NCI-H146 treated with DMSO at 0.1 percent for 48 hours (cell line): ENCODE data around the gene CDK18.
A peak's percentile ranks its signal among the peaks of the same experiment; 100 is the strongest.
"Not testable (repeated sequence)": the region's sequence is repeated elsewhere in the genome, so short reads cannot be mapped to it uniquely, and the experiment has no call there.

Experiments
- DNase-seq: peaks from one replicate; lab custom pipeline; 2025; ENCODE audit not compliant: unreplicated experiment; lab: John Stamatoyannopoulos, UW

CDK18 gene

DNA sequence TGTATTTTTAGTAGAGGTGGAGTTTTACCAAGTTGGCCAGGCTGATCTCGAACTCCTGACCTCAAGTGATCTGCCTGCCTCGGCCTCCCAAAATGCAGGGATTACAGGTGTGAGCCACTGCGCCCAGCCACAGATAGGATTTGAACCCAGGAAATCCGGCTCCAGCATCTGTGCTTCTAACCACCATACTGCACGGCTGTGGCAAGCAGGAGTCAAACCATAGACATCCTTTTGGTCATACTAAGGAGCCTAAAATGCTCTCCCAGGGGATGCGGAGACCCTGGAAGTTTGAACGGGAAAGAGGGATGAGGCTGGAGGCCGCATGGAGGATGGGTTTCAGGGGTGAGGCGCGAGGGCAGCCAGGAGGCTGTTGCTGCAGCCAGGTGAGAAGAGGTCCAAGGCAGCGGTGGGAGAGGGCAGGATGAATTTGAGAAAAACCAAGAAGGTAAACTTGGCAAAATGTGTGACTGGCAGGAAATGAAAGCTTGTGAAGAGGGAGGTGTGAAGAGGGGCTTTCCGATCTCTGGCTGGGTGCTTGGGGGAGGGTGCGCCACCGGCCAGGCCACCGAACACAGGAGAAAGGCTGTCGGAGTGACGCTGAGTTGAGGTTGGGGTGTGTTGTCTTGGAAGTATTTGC, 24.0 kb upstream of the CDK18 start:
- DNase-seq: no peak

DNA sequence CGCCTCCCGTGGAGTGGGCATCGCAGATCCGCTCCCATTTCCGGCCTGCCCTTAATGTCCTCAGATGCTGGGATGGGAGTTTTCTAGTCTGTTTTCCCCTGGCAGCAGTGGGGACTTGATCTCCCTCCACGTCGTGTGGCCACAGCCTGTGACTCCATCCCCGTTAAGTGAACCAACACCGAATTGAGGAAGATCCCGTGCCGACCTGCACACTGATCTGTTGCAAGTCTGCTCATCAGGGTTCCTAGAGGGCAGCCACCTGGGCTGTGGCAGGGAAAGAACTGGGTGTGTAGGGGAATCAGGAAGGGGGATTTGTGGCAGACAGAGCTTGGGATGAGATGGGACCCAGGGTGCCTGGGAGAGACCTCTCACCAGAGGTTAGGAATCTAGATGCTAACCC, 23.3 kb upstream of the CDK18 start:
- DNase-seq: no peak

DNA sequence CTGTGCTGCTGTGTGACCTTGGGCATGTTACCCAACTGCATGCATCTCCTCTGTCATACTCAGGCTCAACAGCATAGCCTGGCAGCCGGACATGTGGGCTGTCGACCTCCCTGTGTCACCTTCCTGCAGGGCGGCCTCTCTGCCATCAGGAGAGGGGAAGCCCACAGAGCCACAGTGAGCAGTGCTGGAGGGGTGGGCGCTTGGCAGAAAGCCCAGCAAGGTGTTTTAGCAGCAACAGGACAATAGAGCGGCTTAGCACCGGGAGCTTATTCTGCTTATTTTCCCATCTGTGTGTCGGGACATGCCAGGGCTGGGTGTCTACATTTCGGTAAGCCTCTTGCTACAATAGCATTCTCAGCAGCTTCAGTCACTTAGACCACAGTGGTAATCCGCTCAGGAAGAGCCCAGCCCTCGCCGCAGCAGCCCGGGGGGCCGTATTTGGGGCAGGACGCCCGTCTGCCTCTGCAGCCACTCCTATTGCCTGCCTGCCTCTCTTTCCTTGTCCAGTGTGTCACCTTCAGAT, 22.8 kb upstream of the CDK18 start:
- no peak for DNase-seq

DNA sequence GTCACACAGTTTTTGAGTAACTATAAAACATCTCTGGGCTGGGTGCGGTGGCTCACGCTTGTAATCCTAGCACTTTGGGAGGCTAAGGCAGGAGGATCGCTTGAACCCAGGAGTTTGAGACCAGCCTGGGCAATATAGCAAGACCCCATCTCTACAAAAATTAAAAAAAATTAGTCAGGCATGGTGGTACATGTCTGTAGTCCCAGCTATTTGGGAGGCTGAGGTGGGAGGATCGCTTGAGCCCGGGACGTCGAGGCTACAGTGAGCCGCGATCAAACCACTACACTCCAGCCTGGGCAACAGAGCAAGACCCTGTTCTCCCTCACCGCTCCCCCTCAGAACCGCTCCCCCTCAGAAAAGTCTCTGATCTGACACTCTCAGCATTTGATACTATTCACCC, 21.9 kb upstream of the CDK18 start:
- DNase-seq: not testable (repeated sequence)

DNA sequence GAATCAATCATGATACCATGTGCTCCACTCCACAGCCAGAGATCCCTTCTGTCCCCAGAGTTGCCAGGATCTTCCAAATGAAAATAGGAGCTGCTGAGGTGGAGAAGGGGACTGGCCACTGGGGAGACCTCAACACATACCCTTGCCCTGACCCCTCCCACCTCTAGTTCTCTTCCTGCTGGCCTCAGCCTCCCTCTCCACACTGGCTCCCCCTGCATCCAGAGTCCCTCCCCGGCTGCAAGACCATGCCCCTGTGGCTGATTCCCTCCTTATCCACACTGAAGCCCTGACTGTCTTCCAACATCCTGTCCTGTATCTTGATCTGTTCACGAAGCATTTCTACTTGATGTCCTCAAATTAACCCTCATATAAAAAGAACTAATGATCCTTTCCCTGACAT, 21.1 kb upstream of the CDK18 start:
- DNase-seq: no peak

DNA sequence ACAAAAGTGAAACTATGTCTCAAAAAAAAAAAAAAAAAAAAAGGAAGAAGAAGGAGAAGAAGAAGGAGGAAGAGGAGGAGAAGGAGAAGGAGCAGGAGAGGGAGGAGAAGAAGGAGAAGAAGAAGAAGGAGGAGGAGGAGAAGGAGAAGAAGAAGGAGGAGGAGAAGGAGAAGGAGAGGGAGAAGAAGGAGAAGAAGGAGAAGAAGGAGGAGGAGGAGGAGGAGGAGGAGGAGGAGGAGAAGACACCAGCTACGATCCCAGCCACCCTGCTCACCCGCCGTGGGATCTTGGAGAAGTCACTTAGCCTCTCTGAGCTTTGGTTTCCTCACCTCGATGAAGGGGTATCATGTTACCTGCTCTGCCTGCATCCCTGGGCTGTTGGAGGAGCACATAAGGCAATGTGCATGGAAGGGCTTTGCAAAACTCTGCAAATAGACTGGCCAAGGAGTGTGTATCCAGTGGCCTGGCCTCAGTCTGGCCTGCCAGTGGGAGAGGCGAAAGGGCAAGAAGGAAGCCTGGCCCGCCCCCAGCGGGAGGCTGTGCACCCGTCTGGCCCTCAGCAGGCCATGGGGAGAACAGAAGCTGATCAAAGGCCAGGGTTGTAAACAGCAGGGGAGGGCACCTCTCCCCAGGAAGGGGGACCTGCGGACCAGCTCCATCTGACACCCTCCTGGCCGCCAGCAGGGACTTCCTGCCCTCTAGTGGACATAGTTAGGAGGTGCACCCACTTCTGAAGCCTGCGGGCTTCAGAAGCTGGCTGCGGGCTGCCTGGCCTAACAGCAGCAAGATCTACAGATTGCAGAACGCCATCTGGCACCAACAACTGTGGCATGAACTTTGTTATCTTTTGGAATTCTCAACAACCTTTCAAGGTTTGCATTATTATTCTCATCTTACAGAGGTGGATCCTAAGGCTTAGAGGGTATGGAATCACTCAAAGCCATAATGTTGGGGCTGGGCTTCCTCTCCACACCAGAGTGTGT, 19.2 kb upstream of the CDK18 start:
- peak; percentile 77 for DNase-seq

DNA sequence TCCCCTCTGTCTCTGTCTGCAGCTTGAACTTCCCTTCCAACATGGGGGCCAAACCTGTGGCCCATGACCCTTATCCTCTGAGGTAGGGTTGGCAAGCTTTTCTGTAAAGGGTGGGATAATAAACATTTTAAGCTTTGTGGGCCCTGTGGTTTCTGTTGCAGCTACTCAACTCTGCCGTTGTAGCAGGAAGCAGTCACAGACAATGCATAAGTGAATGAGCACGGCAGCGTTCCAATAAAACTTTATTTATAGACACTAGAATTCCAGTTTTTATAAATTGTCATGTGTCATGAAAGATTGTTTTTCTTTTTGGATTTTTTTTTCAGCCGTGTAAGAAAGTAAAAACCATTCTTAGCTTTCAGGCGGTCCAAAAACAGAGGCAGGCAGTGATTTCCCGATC, 18.2 kb upstream of the CDK18 start:
- no peak for DNase-seq

DNA sequence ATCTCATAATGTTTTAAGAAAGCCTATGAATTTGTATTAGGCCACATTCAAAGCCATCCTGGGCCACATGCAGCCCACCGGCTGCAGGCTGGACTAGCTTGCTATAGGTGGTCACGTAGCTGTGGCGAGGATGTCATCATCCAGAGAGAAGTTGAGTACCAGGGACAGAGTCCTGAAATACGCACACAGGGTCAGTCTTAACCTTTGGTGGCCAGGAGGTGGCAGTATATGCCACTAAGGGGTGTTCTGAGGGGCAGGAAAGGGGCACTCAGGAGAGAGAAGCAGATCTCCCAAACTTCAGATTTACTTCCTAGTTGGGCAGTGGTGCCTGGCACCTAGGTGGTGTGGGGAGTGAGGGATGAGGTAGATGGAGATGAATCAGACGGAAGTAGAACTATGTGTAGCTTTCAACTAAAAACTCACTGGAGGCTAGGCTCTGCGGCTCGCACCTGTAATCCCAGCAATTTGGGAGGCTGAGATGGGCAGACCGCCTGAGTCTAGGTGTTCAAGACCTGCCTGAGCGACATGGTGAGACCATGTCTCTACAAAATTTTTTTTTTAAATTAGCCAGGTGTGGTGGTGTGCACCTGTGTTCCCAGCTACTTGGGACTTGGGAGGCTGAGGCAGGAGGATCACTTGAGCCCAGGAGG, 16.3 kb upstream of the CDK18 start:
- DNase-seq: peak; percentile 69

DNA sequence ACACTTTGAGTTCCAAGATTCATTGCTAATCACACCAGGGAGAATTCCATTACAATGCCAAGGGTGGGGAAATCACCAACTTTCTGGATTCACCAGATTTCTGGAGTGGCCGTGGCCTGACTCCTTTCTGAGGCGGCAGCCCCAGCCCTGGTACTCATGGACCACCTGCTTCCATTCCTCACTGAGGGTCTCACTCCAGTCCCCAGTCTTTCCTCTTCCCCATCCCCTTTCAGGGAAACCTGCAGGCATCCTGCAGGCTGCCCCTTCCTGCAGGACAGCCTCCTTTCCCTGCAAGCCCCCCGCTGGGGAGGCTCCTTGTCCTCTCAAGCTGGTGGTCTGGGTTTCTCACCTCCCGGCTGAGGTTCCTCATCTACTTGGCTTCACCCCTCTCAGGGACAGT, 12.7 kb upstream of the CDK18 start:
- no peak for DNase-seq

DNA sequence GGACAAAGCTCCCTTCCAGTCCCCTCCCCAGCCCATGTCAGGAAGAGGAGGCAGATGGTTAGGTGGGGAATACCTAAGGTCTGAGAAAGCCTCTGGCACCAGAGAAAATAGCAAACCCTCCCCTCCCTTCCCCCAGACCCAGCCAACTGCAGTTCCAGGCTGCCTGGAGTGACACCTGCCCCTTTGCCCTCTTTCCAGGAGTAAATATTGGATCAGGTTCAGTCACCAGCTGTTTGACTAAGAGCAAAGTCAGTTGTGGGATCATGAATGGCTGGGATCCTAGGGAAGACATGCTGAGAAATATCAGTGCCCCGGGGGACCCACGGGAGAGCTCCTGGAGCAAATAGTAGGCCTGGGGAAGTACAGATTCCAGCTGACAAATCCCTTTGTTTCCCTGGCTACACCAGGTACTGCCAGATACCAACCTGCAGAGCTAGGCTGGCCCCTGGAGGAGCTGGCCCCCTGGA, 12.2 kb upstream of the CDK18 start:
- peak; percentile 74 for DNase-seq

DNA sequence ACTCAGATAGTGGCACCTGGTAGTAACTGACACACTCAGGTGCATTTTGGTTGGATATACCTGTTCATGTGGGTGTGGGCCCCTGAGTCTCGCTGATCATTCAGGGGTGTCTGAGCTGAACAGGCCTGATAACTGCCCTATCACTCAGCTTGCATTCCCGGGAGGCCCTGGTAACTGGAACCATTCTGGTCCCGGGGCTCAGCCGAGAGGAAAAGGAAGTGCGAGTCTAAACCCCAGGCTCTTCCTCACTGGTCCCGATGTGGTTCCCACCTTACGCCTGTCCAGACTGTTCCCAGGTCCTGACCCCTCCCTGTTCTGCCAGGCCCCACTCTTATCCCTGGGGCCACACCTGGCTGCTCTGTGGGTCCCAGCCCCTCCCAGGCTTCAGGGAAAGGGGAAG, 11.7 kb upstream of the CDK18 start:
- DNase-seq: no peak

DNA sequence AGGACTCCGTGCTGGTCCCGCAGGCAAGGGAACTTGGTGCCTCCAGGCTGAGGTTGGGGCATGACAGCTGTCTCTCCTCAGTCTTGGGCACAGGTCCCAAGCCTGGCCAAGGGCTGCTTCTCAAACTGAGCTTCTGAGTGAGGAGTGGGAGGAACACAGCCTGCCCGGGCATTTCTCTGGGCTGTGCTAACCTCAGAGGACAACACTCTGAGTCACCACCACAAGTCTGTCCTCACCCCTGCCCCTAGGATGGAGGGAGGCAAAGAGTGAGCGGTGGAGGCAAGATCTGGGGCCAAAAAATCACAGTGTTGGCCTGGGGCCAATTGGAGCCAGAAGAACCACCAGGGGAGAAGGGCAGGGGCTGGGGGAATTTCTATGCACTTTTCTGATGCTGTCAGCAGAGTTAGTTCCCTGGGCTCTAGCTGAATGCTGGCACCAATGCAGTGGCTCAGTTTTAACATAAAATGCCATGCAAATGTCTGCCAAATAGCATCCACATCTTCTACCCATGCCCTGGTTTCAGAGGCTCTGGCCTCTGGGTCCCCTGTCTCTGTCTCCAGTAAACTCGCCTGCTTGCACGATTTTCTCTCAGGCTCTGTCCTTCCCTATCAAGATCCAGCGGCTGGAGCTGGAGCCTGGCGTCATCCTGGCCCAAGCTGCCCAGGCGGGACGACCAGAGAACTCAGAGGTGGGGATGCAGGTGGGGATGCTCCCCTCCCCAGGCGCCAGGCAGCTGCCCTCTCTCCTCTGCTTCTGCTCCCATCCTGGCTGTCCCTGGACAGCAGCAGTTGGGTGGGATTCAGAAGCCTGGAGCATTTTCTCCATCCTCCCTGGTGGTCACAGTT, 11.0 kb upstream of the CDK18 start:
- no peak for DNase-seq

DNA sequence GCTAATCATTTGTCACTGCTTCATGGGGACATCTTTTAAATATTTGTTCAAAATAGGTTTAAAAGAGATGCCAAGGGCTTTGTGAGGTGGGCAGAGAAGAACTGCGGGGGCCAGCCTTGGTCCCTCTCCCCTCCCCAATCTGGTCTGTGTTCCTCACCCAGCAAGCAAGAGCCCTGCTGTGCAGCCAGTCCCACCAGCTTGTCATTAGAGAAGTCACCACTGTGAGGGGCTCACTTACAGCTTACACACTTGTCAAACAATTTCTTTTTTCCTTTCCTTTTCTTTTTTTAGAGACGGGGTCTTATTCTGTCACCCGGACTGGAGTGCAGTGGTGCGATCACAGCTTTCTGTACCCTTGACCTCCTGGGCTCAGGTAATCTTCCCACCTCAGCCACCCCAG, 10.4 kb upstream of the CDK18 start:
- no peak for DNase-seq

DNA sequence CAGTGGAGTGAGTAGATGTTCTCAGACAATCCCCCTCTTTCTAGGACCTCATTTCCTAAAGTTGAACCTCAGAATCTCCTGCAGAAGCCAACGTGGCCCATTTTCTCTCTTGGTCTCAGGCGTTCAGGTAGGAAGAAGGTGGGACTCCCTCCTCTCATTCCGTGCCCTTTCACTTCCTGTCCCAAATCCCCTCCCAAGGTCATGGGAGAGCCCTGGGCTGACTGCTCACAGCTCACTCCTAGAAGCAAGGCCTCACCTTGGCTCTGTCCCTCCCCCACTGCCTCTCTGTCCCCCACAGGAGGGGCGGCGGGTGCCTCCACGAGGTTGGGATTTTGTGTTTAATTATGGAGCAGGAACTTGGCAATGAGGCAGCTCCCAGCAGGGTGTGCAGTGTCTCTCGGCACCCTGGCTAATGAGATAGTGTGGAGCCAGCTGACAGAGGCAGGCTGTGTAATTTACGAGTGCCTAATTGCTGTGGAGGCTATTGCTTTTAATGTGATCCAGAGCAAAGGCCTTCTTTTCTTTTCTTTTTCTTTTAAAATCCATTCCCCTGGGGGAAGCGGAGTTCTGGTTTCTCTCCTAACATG, 9.1 kb upstream of the CDK18 start:
- peak; percentile 85 for DNase-seq

DNA sequence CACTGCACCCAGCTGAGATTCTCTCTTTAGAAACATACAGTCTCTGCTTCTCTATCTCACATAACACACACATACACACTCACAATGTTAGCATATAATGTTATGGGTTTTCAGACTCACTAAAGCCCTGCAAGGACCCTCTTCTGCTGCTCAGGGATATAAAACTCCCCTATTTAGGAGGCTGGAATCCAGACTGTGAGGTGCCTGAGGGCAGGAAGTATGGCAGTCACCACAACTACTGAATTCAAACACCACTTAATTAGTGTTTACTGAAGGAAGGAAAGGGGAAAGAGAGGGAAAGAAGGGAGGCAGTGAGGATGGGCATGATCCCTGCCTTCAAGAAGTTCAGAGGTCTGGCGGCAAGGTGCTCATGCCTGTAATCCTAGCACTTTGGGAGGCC, 7.8 kb upstream of the CDK18 start:
- peak; percentile 21 for DNase-seq

DNA sequence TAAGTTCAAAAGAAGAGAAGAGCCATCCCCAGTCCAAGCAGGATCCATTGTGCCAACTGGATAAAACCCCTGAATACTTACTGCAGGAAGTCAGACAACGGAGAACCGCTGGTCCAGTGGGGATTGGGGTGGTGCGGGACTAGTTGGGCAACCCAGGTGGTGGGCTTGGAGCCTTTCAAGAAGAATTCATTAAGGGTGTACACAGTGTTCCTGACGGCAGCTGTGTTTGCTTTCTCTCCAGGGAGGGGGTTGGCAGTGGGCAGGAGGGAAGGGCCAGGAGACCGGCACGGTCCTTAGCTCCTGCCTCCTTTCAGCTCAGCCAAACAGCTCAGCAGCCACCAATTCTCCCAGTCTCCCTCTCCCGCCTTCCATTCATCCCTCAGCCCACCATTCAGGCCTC, 7.1 kb upstream of the CDK18 start:
- DNase-seq: peak; percentile 94

DNA sequence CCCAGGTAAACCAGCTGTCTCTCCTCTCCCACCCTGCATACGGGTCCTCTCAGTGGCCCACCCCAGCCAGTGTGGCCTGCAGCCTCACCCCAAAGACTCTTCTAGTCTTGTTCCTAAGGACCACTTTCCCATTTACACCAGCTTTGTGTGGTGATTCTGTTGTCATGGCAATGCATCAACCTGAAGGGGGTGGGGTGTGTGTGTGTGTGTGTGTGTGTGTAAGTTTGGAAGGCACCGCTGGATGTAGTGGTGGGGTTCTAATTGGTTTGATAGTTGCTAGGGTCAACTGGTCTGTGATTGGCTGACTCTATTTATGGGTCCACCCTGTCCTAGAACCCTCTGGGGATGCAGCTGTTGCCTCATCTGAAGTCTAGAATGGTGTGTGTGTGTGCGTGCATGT, 4.7 kb upstream of the CDK18 start:
- no peak for DNase-seq

DNA sequence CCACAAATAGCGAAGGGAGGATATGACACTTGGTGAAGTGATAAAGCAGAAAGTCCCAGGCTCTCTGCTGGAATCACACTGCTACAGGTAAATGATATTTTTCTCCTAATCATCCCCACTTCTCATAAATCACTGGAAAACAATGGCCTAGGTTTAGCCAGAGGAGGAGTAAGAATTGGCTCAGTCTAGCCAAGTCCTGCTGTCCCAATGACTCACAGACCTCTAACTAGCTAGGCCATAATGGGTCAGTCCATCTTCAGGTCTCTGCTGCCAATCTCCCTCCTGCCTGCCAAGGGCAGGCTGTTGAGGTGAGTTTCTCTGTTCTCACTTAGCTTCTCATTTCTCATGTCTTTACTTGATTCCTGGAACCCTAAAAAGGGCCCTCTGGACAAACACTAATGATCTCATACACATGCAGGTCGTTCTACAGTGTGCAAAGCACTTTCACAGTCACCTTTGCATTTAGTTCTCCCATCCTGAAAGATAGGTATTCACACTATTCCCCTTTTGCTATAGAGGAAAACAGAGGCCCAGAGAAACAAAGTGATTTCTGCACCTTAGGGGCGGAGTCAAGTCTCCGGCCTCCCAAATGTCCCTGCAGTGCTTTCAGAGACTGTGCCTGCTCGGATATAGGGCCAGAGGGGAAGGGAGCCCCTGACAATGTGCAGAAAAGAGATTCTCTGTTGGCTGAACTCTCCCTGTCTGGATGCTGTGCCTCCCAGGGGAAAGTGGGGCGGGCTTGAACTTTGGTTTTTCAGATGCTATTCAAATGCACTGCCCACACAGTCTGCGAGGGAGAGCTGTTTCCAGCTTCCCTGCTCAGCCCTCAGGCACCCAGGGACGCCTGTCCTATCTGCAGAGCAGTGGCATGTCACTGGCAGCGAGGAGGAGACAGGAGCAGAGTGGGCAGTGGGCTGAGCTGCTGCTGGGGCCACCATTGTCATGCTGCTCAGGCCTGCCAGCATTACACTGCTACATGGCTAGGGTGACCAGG, 3.9 kb upstream of the CDK18 start:
- DNase-seq: no peak
